ENCODE results near the gene NCF1.
"Not testable (repeated sequence)": the region's sequence is repeated elsewhere in the genome, so short reads cannot be mapped to it uniquely, and the experiment has no call there.

Gene NCF1

GRCh38 chr7:74773760-74774750 is at the start of gene NCF1:
TSS of gene NCF1 (plus strand) at chr7:74774011. CDS start at chr7:74774032, 21 bp downstream.
- DNase-seq: not testable (repeated sequence)

GRCh38 chr7:74725840-74726239 is 48.0 kb upstream of the NCF1 start:
- no peak for DNase-seq

GRCh38 chr7:74726309-74727101 is 47.3 kb upstream of the NCF1 start:
- DNase-seq: no peak

- DNase-seq: not testable (repeated sequence)
These were observed 45.1 kb upstream of the NCF1 start for GRCh38 chr7:74728686-74729085.

GRCh38 chr7:74730186-74730585 is 43.6 kb upstream of the NCF1 start:
- not testable (repeated sequence) for DNase-seq

GRCh38 chr7:74739974-74740703 is 33.7 kb upstream of the NCF1 start:
- not testable (repeated sequence) for DNase-seq

GRCh38 chr7:74743936-74744557 is 29.8 kb upstream of the NCF1 start:
- not testable (repeated sequence) for DNase-seq

GRCh38 chr7:74753921-74754482 is 19.8 kb upstream of the NCF1 start:
- DNase-seq: not testable (repeated sequence)

- not testable (repeated sequence) for DNase-seq
These were observed 17.1 kb upstream of the NCF1 start for GRCh38 chr7:74756673-74757072.

GRCh38 chr7:74758268-74758667 is 15.5 kb upstream of the NCF1 start:
- not testable (repeated sequence) for DNase-seq

GRCh38 chr7:74758982-74759381 is 14.8 kb upstream of the NCF1 start:
- DNase-seq: not testable (repeated sequence)

GRCh38 chr7:74765205-74765918 is 8.4 kb upstream of the NCF1 start:
- DNase-seq: not testable (repeated sequence)

GRCh38 chr7:74766509-74766908 is 7.3 kb upstream of the NCF1 start:
- DNase-seq: not testable (repeated sequence)

- not testable (repeated sequence) for DNase-seq
These were observed 6.8 kb upstream of the NCF1 start for GRCh38 chr7:74766991-74767390.

- not testable (repeated sequence) for DNase-seq
These were observed 3.7 kb upstream of the NCF1 start for GRCh38 chr7:74770062-74770461.

GRCh38 chr7:74772093-74772492 is 1.7 kb upstream of the NCF1 start:
- DNase-seq: not testable (repeated sequence)

- not testable (repeated sequence) for DNase-seq
These were observed 1.3 kb downstream of the NCF1 start for GRCh38 chr7:74775111-74775510.

- DNase-seq: not testable (repeated sequence)
These were observed 5.2 kb downstream of the NCF1 start for GRCh38 chr7:74779053-74779452.

GRCh38 chr7:74781746-74782145 is 7.9 kb downstream of the NCF1 start:
- not testable (repeated sequence) for DNase-seq

- not testable (repeated sequence) for DNase-seq
These were observed 9.8 kb downstream of the NCF1 start for GRCh38 chr7:74783595-74783994.

Data from stimulated activated CD8-positive, alpha-beta memory T cell treated with anti-CD3 and anti-CD28 coated beads, Interleukin-4, amount 100 ng/mL, for 48 hours (primary cell).